Astrocyte (in vitro differentiated cells and primary cell): ENCODE data around the gene IRAK1. TPM values are rescaled to one million over a fixed set of nuclear protein-coding genes. Genes with fewer than 3 reads are reported as not detected.

Source experiments
- DNase-seq: peaks from one replicate; pipeline ENCODE4 v3.0.0-alpha.2; 2010; ENCODE audit warnings: low read depth
- FAIRE-seq: peaks from 2 replicates; lab custom pipeline; 2011; peaks lifted over from hg19 to GRCh38; lab: Jason Lieb, UNC
- H2AFZ ChIP-seq: 2 replicates; pipeline ENCODE4 v1.6.0; 2012; ENCODE audit warnings: low read depth, low read length, inconsistent platforms
- H3K27ac ChIP-seq: 2 replicates; pipeline ENCODE4 v1.5.1; 2011; ENCODE audit warnings: low read depth, low read length, inconsistent platforms
- H3K27me3 ChIP-seq: 2 replicates; pipeline ENCODE4 v1.6.0; 2011; ENCODE audit warnings: low read length, inconsistent platforms; ENCODE audit not compliant: insufficient read depth
- H3K36me3 ChIP-seq: 2 replicates; pipeline ENCODE4 v1.5.1; 2011; ENCODE audit warnings: low read length, inconsistent platforms; ENCODE audit not compliant: insufficient read depth
- H3K4me1 ChIP-seq: 2 replicates; pipeline ENCODE4 v1.5.1; 2011; ENCODE audit warnings: low read length, inconsistent platforms; ENCODE audit not compliant: insufficient read depth
- H3K4me2 ChIP-seq: 2 replicates; pipeline ENCODE4 v1.6.0; 2012; ENCODE audit warnings: low read length, inconsistent platforms
- H3K4me3 ChIP-seq: 2 replicates; pipeline ENCODE4 v1.5.1; 2011; ENCODE audit warnings: low read depth, mild to moderate bottlenecking, low read length, inconsistent platforms; ENCODE audit not compliant: insufficient read depth
- H3K79me2 ChIP-seq: 2 replicates; pipeline ENCODE4 v1.6.0; 2012; ENCODE audit warnings: mild to moderate bottlenecking, low read length, inconsistent platforms; ENCODE audit not compliant: insufficient read depth
- H3K9ac ChIP-seq: 2 replicates; pipeline ENCODE4 v1.6.0; 2012; ENCODE audit warnings: mild to moderate bottlenecking, low read length, inconsistent platforms
- H3K9me3 ChIP-seq: 2 replicates; pipeline ENCODE4 v1.5.1; 2012; ENCODE audit warnings: low read depth, mild to moderate bottlenecking, low read length, inconsistent platforms; ENCODE audit not compliant: insufficient read depth
- H4K20me1 ChIP-seq: 2 replicates; pipeline ENCODE4 v1.6.0; 2012; ENCODE audit warnings: low read length, inconsistent platforms; ENCODE audit not compliant: insufficient read depth
- H3K27ac Mint-ChIP-seq: one replicate; pipeline ENCODE4 v1.8.0; 2021; ENCODE audit warnings: mild to moderate bottlenecking, mixed read lengths; ENCODE audit not compliant: unreplicated experiment
- H3K27me3 Mint-ChIP-seq: one replicate; pipeline ENCODE4 v1.8.0; 2021; ENCODE audit warnings: low read depth, mixed read lengths; ENCODE audit not compliant: unreplicated experiment
- H3K36me3 Mint-ChIP-seq: one replicate; pipeline ENCODE4 v1.8.0; 2021; ENCODE audit warnings: low read depth, mixed read lengths; ENCODE audit not compliant: unreplicated experiment
- H3K4me1 Mint-ChIP-seq: one replicate; pipeline ENCODE4 v1.8.0; 2021; ENCODE audit warnings: low read depth, mixed read lengths; ENCODE audit not compliant: unreplicated experiment
- H3K4me3 Mint-ChIP-seq: one replicate; pipeline ENCODE4 v1.8.0; 2021; ENCODE audit warnings: mild to moderate bottlenecking, moderate library complexity, mixed read lengths; ENCODE audit not compliant: unreplicated experiment
- H3K9me3 Mint-ChIP-seq: one replicate; pipeline ENCODE4 v1.8.0; 2021; ENCODE audit warnings: mild to moderate bottlenecking, mixed read lengths; ENCODE audit not compliant: unreplicated experiment
- CTCF ChIP-seq: IDR thresholded peaks from 2 replicates; pipeline ENCODE4 v1.5.1; 2011; ENCODE audit warnings: low read depth, mild to moderate bottlenecking, inconsistent platforms, low read length, moderate library complexity; ENCODE audit not compliant: insufficient read depth
- EZH2 ChIP-seq: IDR thresholded peaks from 2 replicates; pipeline ENCODE4 v1.6.1; 2012; ENCODE audit warnings: mild to moderate bottlenecking, low read length, inconsistent platforms; ENCODE audit not compliant: insufficient read depth
- total RNA-seq: library from RNA; stranded (reverse); gene quantifications from 2 replicates; pipeline ENCODE4 v1.2.1, GENCODE V29; 2021

The IRAK1 gene
- total RNA-seq, 1 donor from 2014 or later: 69.6 TPM

DNA sequence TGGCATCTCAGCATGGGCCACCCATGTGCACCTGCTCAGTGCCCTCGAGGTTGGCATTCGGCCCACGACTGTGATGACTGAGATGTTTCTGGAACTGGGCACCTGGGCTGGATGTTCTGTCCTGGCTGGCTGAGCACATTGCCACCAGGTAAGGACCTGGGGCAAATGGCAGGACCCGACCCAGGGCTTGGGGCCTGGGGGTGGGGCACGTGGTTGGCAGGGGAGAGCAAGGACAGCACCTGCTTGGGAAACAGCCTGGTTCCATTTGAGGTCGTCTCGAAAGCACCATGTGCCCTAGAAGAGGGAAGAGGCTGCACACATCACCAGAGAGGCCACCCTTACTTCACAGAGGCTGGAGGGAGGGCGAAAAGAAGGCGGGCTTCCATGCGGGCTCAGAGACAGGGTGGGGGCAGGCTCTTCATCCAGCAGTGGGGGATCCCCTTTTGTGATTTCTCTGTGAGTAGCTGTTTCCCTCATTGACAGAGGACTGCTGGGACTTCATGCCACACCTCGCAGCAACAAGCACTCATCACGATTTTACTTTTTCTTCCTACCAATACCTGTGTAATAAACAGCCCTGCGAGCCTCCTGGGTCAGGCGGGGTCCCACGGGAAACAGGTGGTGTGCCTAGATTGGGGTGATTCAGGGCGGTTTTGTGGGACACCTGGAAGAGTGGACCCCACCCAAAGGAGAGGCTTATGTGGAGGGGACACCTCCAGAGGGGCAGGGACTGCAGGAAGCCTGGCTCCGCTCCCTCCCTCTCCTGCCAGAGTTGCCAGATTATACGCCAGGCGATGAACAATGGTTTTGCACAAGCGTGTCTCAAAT, 35.1 kb downstream of the IRAK1 start:
- no peaks in the 10 kb centered on the region for H3K4me1 ChIP-seq
- no peaks in the 10 kb centered on the region for H4K20me1 ChIP-seq
- Mint-ChIP-seq H3K27me3 (no peaks in the 10 kb centered on the region), H3K27ac (no peak overlapping the region), H3K4me1 (no peaks in the 10 kb centered on the region), H3K36me3 (peaks cover 3% of the 10 kb centered on the region), H3K9me3 (no peaks in the 10 kb centered on the region), H3K4me3 (no peak overlapping the region)
- H3K27ac ChIP-seq: no peak overlapping the region
- no peak overlapping the region for H3K4me3 ChIP-seq
- H3K9me3 ChIP-seq: no peaks in the 10 kb centered on the region
- H3K4me2 ChIP-seq: no peak overlapping the region
- no peak overlapping the region for H2AFZ ChIP-seq
- no peak for TF ChIP-seq EZH2
- no peak for TF ChIP-seq CTCF
- no peaks in the 10 kb centered on the region for H3K79me2 ChIP-seq
- FAIRE-seq (no peak), DNase-seq (no peak)
- H3K36me3 ChIP-seq: no peaks in the 10 kb centered on the region
- no peak overlapping the region for H3K9ac ChIP-seq
- no peaks in the 10 kb centered on the region for H3K27me3 ChIP-seq

DNA sequence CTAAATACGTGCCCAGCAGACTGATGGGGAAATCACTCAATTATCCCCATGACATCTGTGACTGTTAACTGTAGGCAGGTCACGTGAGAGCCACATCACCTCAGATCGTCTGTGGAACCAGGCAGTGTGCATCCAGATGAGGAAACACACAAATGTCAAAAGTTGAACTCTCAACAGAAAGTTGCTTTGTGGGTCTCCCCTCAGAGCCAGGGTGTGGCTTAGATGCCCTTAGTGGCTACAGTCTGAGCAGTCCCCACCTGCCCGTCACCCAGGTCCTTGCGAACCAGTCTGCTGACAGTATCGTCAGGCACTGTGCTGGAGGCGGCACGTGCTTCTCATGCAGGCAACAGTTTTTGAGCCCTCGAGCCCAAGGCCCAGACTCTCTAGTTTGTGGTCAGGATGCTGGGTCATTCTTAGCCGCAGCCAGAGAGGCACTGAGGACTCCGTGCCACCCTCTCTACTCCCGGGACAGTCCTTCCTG, 36.3 kb downstream of the IRAK1 start:
- no peaks in the 10 kb centered on the region for H4K20me1 ChIP-seq
- no peaks in the 10 kb centered on the region for H3K79me2 ChIP-seq
- H3K27me3 ChIP-seq: no peaks in the 10 kb centered on the region
- no peak for DNase-seq
- no peaks in the 10 kb centered on the region for H3K4me1 Mint-ChIP-seq
- H3K4me3 ChIP-seq: no peak overlapping the region
- no peaks in the 10 kb centered on the region for H3K36me3 ChIP-seq
- TF ChIP-seq EZH2 (no peak), CTCF (no peak)
- no peaks in the 10 kb centered on the region for H3K4me1 ChIP-seq
- no peak overlapping the region for H3K9ac ChIP-seq
- no peak overlapping the region for H2AFZ ChIP-seq
- no peaks in the 10 kb centered on the region for H3K9me3 Mint-ChIP-seq
- peaks cover 3% of the 10 kb centered on the region for H3K36me3 Mint-ChIP-seq
- H3K9me3 ChIP-seq: no peaks in the 10 kb centered on the region
- no peaks in the 10 kb centered on the region for H3K27me3 Mint-ChIP-seq
- H3K27ac ChIP-seq: no peak overlapping the region
- FAIRE-seq: no peak
- no peak overlapping the region for H3K27ac Mint-ChIP-seq
- H3K4me2 ChIP-seq: no peak overlapping the region
- H3K4me3 Mint-ChIP-seq: no peak overlapping the region
